Neuronal stem cell (in vitro differentiated cells): Measurements from ENCODE around the gene ZNF280C.

Experiments used
- DNase-seq: peaks from one replicate; pipeline ENCODE4 v3.0.0-alpha.2; 2013; ENCODE audit warnings: low spot score
- H2AFZ ChIP-seq: one replicate; pipeline ENCODE4 v1.6.1; 2013; ENCODE audit warnings: mild to moderate bottlenecking, low read length, inconsistent platforms
- H2AK5ac ChIP-seq: 2 replicates; pipeline ENCODE4 v1.6.1; 2013; ENCODE audit warnings: low read depth, mild to moderate bottlenecking, inconsistent platforms, low read length, moderate library complexity, mixed read lengths
- H2BK120ac ChIP-seq: 2 replicates; pipeline ENCODE4 v1.6.1; 2013; ENCODE audit warnings: low read depth, mild to moderate bottlenecking, inconsistent platforms, low read length, moderate library complexity, mixed read lengths
- H2BK12ac ChIP-seq: one replicate; pipeline ENCODE4 v1.6.1; 2013; ENCODE audit warnings: low read length, inconsistent platforms
- H2BK15ac ChIP-seq: 2 replicates; pipeline ENCODE4 v1.6.1; 2013; ENCODE audit warnings: mild to moderate bottlenecking, low read length, inconsistent platforms, mixed read lengths
- H2BK5ac ChIP-seq: one replicate; pipeline ENCODE4 v1.6.1; 2013; ENCODE audit warnings: inconsistent platforms, mild to moderate bottlenecking, low read length, moderate library complexity
- H3K14ac ChIP-seq: one replicate; pipeline ENCODE4 v1.6.1; 2013; ENCODE audit warnings: low read length, inconsistent platforms
- H3K18ac ChIP-seq: 2 replicates; pipeline ENCODE4 v1.6.1; 2013; ENCODE audit warnings: low read length, inconsistent platforms
- H3K23ac ChIP-seq: 2 replicates; pipeline ENCODE4 v1.6.1; 2013; ENCODE audit warnings: low read depth, mild to moderate bottlenecking, mixed read lengths, low read length, inconsistent platforms; ENCODE audit not compliant: poor library complexity
- H3K27ac ChIP-seq: replicated peaks from 3 replicates; pipeline ENCODE4 v1.5.1; 2013; ENCODE audit warnings: low read length, inconsistent platforms
- H3K27me3 ChIP-seq, 3 experiments: 2 replicates each; pipeline ENCODE4 v1.6.1; 2013; ENCODE audit warnings: low read length in 3 of 3, mild to moderate bottlenecking in 2 of 3, inconsistent platforms in 1 of 3, low read depth in 1 of 3, mixed read lengths in 1 of 3, moderate library complexity in 1 of 3; ENCODE audit not compliant: control insufficient read depth in 3 of 3, insufficient read depth in 3 of 3
- H3K36me3 ChIP-seq, 2 donors: replicated peaks in 1 of 2; 2 replicates each; pipeline ENCODE4 v1.6.1; 2013; ENCODE audit warnings: low read length in 2 of 2; ENCODE audit not compliant: control insufficient read depth in 2 of 2, insufficient read depth in 2 of 2
- H3K4ac ChIP-seq: 2 replicates; pipeline ENCODE4 v1.6.1; 2013; ENCODE audit warnings: inconsistent platforms, mild to moderate bottlenecking, low read length, moderate library complexity
- H3K4me1 ChIP-seq, 2 donors: 1 replicate in 1 of 2; 2 replicates in 1 of 2; pipeline ENCODE4 v1.6.1; 2013; ENCODE audit warnings: low read length in 2 of 2, low read depth in 1 of 2; ENCODE audit not compliant: control insufficient read depth in 2 of 2, insufficient read depth in 1 of 2
- H3K4me2 ChIP-seq: one replicate; pipeline ENCODE4 v1.6.1; 2013; ENCODE audit warnings: mild to moderate bottlenecking, low read length, inconsistent platforms; ENCODE audit not compliant: insufficient read depth, poor library complexity, severe bottlenecking
- H3K4me3 ChIP-seq, 2 donors: 2 replicates each; pipeline ENCODE4 v1.5.1; 2013; ENCODE audit warnings: low read length in 2 of 2, mild to moderate bottlenecking in 2 of 2, inconsistent platforms in 1 of 2, moderate library complexity in 1 of 2
- H3K79me1 ChIP-seq: one replicate; pipeline ENCODE4 v1.6.1; 2013; ENCODE audit warnings: low read depth, mild to moderate bottlenecking, inconsistent platforms, low read length, moderate library complexity
- H3K9ac ChIP-seq: one replicate; pipeline ENCODE4 v1.6.1; 2013; ENCODE audit warnings: mild to moderate bottlenecking, low read depth, low read length, inconsistent platforms; ENCODE audit not compliant: poor library complexity
- H3K9me3 ChIP-seq, 2 donors: replicated peaks in 1 of 2; 2 replicates each; pipeline versions ENCODE3 to v1.6.1; 2013; ENCODE audit warnings: low read length in 2 of 2, mild to moderate bottlenecking in 2 of 2, inconsistent platforms in 1 of 2, low read depth in 1 of 2, mixed read lengths in 1 of 2, moderate library complexity in 1 of 2; ENCODE audit not compliant: control insufficient read depth in 2 of 2, insufficient read depth in 1 of 2
- H4K8ac ChIP-seq: one replicate; pipeline ENCODE4 v1.6.1; 2013; ENCODE audit warnings: low read depth, mild to moderate bottlenecking, inconsistent platforms, low read length, moderate library complexity
- H4K91ac ChIP-seq: one replicate; pipeline ENCODE4 v1.6.1; 2013; ENCODE audit warnings: low read length, low read depth, mild to moderate bottlenecking, inconsistent platforms; ENCODE audit not compliant: poor library complexity
- WGBS, 2 donors: extraction: QIAGEN DNeasy Blood & Tissue Kit; methylation state at CpG; one replicate each; pipeline ENCODE4 v1.1.7; 2013; ENCODE audit warnings: missing lambda C conversion rate in 2 of 2, mixed read lengths in 1 of 2; ENCODE audit not compliant: insufficient read length in 2 of 2, insufficient replicate concordance in 1 of 2; ENCODE audit errors: extremely low coverage in 2 of 2; 5-methylcytosine and 5-hydroxymethylcytosine counted together

The ZNF280C gene

GRCh38 chrX:130165181-130165702, 103.5 kb downstream of the ZNF280C start:
- Histone ChIP-seq H2BK120ac (no peak overlapping the region), H3K79me1 (no peaks in the 10 kb centered on the region), H3K14ac (no peak overlapping the region), H3K4me3 (peak overlapping the region; percentile 71 to 97), H3K27ac (peak overlapping the region; percentile 85), H2BK12ac (no peak overlapping the region), H3K27me3 (no peaks in the 10 kb centered on the region), H3K18ac (no peak overlapping the region), H3K36me3 (peaks cover 0 to 11% of the 10 kb centered on the region in 2 donors), H3K4me2 (peak overlapping the region; percentile 26), H2AFZ (peak overlapping the region; percentile 77), H3K9ac (peak overlapping the region; percentile 83), H3K9me3 (no peaks in the 10 kb centered on the region), H2BK15ac (no peak overlapping the region), H2BK5ac (peak overlapping the region; percentile 5), H3K4ac (no peak overlapping the region), H3K23ac (no peak overlapping the region), H4K8ac (no peak overlapping the region), H4K91ac (no peak overlapping the region), H3K4me1 (peaks cover 4 to 5% of the 10 kb centered on the region in 2 donors), H2AK5ac (no peak overlapping the region)
- no peak for DNase-seq
- WGBS, 2 donors, result no CpG with 5 or more reads among the region's 32 CpGs

- no peak overlapping the region for H3K27ac ChIP-seq
- H2BK120ac ChIP-seq, result no peak overlapping the region
- no CpG with 5 or more reads among the region's 2 CpGs for WGBS, 2 donors
- no peaks in the 10 kb centered on the region for H3K27me3 ChIP-seq
- H2AK5ac ChIP-seq, result no peak overlapping the region
- no peak overlapping the region for H2BK15ac ChIP-seq
- no peaks in the 10 kb centered on the region for H3K79me1 ChIP-seq
- peaks cover 0 to 11% of the 10 kb centered on the region in 2 donors for H3K36me3 ChIP-seq
- no peak overlapping the region for H4K8ac ChIP-seq
- no peak overlapping the region for H3K14ac ChIP-seq
- no peak overlapping the region for H3K4ac ChIP-seq
- no peak overlapping the region for H3K23ac ChIP-seq
- no peak overlapping the region for H2BK12ac ChIP-seq
- no peak overlapping the region for H3K4me2 ChIP-seq
- no peak overlapping the region for H3K18ac ChIP-seq
- DNase-seq, result no peak
- no peak overlapping the region for H3K4me3 ChIP-seq
- no peak overlapping the region for H4K91ac ChIP-seq
- H2BK5ac ChIP-seq, result no peak overlapping the region
- no peak overlapping the region for H2AFZ ChIP-seq
- peaks cover 3 to 4% of the 10 kb centered on the region in 2 donors for H3K4me1 ChIP-seq
- H3K9me3 ChIP-seq, result no peaks in the 10 kb centered on the region
- H3K9ac ChIP-seq, result no peak overlapping the region
Observed at GRCh38 chrX:130163398-130163797, 105.3 kb downstream of the ZNF280C start.

GRCh38 chrX:130162094-130162735, 106.5 kb downstream of the ZNF280C start:
- Histone ChIP-seq H2BK5ac (no peak overlapping the region), H4K91ac (no peak overlapping the region), H3K9me3 (no peaks in the 10 kb centered on the region), H3K4me3 (no peak overlapping the region), H2BK120ac (no peak overlapping the region), H3K27me3 (no peaks in the 10 kb centered on the region), H3K79me1 (no peaks in the 10 kb centered on the region), H2BK12ac (no peak overlapping the region), H3K4me2 (no peak overlapping the region), H3K14ac (no peak overlapping the region), H3K36me3 (peaks cover 0 to 11% of the 10 kb centered on the region in 2 donors), H2AFZ (no peak overlapping the region), H3K4ac (no peak overlapping the region), H3K27ac (no peak overlapping the region), H2AK5ac (no peak overlapping the region), H3K4me1 (peaks cover 3 to 4% of the 10 kb centered on the region in 2 donors), H2BK15ac (no peak overlapping the region), H3K18ac (no peak overlapping the region), H4K8ac (no peak overlapping the region), H3K23ac (no peak overlapping the region), H3K9ac (no peak overlapping the region)
- WGBS, 2 donors, result no CpG with 5 or more reads among the region's 6 CpGs
- no peak for DNase-seq

- no peak for DNase-seq
- Histone ChIP-seq H3K4me3 (no peak overlapping the region), H3K4me2 (no peak overlapping the region), H2AFZ (no peak overlapping the region), H3K14ac (no peak overlapping the region), H3K4me1 (peaks cover 0 to 1% of the 10 kb centered on the region in 2 donors), H2BK12ac (no peak overlapping the region), H4K8ac (no peak overlapping the region), H3K79me1 (no peaks in the 10 kb centered on the region), H3K36me3 (peaks cover 0 to 22% of the 10 kb centered on the region in 2 donors), H4K91ac (no peak overlapping the region), H2AK5ac (no peak overlapping the region), H2BK5ac (no peak overlapping the region), H3K23ac (no peak overlapping the region), H3K4ac (no peak overlapping the region), H3K9me3 (no peaks in the 10 kb centered on the region), H2BK120ac (no peak overlapping the region), H3K9ac (no peak overlapping the region), H3K18ac (no peak overlapping the region), H3K27me3 (no peaks in the 10 kb centered on the region), H3K27ac (no peak overlapping the region), H2BK15ac (no peak overlapping the region)
- WGBS, 2 donors, result no CpG with 5 or more reads among the region's 4 CpGs
Observed at GRCh38 chrX:130159776-130160175, 108.9 kb downstream of the ZNF280C start.
